Breast epithelium (tissue), 3 donors: ENCODE measurements around the gene TGFBR1.

Source experiments
- POLR2AphosphoS5 ChIP-seq, 3 donors: sonication (generic); formaldehyde crosslinking; IDR thresholded peaks; one replicate each; pipeline ENCODE4 v1.6.1; 2017; ENCODE audit warnings: antibody characterized with exemption in 3 of 3
- TF ChIP-seq, protein P1 (sequence below), 3 donors: fragments of 450-650 bp; IDR thresholded peaks; one replicate each; pipeline ENCODE4 v1.5.1; 2016 to 2017; ENCODE audit warnings: antibody characterized with exemption in 3 of 3, mild to moderate bottlenecking in 3 of 3, moderate library complexity in 3 of 3

DNA sequence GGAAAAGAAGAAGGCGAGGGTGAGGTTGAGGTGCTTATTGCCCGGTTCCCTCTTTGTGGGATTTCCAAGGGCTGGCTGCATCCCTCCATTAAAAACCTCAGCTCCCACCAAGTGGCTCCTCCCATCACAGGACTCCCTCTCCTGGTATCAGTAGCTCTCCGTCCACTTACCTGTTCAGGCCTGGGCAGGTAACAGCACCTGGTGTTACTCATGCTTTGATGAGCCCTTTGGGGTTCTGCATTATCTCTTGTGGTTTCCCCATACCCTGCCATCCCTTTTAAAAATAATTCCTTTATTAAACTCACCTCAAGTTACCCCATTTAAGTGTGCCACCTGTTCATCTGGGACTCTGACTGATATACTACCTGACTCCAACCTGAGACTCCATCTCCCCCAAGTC, 17.5 kb upstream of the TGFBR1 start:
- TF ChIP-seq POLR2AphosphoS5 (IDR thresholded peaks at IDR 0.05): no peak
- TF ChIP-seq, protein P1, sequence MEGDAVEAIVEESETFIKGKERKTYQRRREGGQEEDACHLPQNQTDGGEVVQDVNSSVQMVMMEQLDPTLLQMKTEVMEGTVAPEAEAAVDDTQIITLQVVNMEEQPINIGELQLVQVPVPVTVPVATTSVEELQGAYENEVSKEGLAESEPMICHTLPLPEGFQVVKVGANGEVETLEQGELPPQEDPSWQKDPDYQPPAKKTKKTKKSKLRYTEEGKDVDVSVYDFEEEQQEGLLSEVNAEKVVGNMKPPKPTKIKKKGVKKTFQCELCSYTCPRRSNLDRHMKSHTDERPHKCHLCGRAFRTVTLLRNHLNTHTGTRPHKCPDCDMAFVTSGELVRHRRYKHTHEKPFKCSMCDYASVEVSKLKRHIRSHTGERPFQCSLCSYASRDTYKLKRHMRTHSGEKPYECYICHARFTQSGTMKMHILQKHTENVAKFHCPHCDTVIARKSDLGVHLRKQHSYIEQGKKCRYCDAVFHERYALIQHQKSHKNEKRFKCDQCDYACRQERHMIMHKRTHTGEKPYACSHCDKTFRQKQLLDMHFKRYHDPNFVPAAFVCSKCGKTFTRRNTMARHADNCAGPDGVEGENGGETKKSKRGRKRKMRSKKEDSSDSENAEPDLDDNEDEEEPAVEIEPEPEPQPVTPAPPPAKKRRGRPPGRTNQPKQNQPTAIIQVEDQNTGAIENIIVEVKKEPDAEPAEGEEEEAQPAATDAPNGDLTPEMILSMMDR (IDR thresholded peaks at IDR 0.05): no peak
